GM21576 (cell line): ENCODE data around the gene SH2D3A.
A peak's percentile ranks its signal among the peaks of the same experiment; 100 is the strongest.
"Not testable (repeated sequence)": the region's sequence is repeated elsewhere in the genome, so short reads cannot be mapped to it uniquely, and the experiment has no call there.

ENCODE experiments used
- ATAC-seq: cut with Tn5 transposase; IDR thresholded peaks from one replicate; pipeline ENCODE4 v1.9.1; 2021; ENCODE audit warnings: mild to moderate bottlenecking, moderate library complexity; ENCODE audit not compliant: unreplicated experiment

Gene SH2D3A

DNA sequence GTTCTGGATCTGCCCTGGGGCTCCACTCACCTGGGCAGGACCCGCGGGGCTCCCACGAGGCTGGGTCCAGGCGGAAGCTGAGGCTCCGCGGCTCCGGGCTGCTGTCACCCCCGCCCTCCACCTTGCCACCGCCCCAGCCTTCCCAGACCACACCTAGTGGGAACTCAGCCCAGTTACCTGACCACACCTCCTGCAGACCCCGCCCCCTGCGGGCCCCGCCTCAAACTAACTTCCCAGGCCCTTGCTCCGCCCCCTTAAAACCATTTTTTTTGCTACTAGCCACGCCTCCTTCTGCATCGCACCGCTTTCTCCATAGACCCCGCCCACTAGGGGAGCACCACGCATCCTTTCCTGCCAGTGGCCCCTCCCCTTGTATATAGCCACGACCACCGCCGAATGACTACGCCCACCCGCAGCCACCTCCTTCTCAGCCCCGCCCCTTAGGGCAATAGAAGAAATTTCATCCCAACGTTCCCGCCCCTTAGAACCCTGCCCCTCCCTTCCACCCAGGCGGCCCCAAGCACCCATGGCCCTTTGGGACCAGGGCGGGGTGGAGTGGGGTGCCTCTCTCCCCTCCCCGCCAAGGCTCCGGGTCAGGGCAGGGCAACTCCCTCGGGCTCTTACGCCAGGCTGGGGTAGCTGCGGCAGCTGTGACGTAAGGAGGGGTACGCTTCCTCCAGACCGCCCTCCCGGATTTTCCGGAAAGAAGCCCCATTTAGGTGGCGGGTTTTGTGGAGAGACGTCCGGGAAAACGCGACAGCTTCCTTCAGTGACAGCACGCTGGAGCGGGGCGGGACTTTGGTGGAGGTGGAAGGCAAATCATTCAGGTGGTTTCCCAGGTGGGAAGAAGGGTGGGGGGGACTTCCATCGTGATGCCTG lies at the start of gene SH2D3A:
Gene SH2D3A, minus strand, starts transcription at position 79 of the 879 bp plus-strand sequence. CDS start 3,687 bp downstream, outside the sequence.
- ATAC-seq, result peak; percentile 60

DNA sequence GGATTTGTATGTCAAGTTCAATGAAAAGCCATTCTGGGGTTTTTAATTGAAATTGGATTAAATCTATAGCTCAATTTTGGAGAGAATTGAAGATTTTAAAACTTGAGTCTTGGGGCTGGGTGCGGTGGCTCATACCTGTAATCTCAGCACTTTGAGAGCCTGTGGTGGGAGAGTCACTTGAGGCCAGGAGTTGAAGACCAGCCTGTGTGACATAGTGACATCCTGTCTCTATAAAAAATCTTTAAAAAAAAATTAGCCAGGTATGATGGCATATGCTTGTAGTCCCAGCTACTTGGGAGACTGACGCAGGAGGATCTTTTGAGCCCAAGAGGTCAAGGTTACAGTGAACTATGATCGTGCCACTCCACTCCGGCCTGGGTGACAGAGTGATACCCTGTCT lies 46.4 kb upstream of the SH2D3A start:
- no peak for ATAC-seq

DNA sequence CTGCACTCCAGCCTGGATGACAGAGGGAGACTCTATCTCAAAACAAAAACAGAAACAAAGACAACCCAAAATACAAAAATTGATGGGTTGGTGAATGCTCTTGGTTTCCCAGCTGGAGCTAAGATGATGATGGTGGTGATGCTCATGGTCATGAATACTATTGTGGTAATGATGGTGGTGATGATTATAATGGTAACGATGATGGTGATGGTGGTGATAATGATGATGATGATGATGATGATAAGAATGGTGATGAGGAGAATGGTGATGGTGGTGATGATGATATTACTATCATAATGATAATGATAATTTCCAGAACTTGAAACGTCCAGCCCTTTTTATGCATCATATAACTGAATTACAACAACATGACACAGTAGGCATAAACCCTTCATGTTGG lies 45.4 kb upstream of the SH2D3A start:
- ATAC-seq, result no peak

DNA sequence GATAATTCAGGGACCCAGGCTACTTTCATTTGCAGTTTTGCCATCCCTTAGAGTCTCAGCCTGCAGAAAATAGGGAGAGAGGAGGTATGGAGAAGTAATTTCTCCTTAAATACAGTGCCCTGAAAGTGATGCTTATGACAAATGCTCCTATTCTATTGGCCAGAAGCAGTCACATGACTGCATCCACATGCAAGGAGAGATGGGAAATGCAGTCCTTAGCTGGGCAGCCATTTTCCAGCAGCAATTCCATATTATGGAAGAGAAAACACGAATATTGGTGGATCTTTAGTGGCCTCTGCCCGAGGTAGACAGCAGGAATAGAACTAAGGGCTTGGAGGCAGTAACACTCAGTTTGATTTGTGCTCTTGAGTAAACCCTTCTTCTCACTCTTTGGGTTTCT lies 44.7 kb upstream of the SH2D3A start:
- ATAC-seq, result no peak

DNA sequence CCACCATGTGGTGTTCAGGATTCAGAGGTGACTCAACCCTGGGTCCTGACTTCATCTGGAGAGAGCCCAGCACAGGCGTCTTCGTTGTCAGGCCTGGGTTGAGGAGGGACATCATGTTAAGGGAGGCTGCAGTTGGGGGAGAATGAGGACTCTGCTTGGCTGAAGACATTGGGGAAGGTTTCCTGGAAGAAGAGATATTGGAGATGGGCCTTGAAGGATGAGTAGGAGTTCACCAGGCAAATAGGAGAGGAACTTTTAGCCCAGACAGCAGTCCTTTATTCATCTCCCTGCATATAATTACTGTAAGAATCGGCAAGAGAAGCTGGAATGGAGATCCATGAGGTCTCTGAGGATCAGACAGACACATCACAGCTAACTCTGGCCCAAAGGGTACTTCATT lies 44.1 kb upstream of the SH2D3A start:
- ATAC-seq, result no peak

DNA sequence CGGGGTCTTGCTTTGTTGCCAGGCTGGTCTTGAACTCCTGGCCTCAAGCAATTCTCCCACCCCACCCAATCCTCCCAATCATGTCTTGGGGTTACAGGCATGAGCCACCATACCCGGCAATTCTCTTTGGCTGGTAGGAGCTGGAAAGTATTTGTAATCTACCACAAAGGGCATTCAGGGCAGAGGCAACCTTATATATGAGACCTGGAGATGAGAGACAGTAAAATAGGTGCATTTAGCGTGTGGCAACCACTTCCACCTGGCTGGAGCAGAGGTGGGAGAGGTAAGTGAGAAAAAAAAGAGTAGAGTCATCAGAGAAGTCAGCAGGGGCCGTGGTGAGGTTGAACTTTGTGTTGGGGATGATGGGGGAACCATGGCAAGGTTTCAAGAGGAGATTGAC lies 42.0 kb upstream of the SH2D3A start:
- no peak for ATAC-seq

DNA sequence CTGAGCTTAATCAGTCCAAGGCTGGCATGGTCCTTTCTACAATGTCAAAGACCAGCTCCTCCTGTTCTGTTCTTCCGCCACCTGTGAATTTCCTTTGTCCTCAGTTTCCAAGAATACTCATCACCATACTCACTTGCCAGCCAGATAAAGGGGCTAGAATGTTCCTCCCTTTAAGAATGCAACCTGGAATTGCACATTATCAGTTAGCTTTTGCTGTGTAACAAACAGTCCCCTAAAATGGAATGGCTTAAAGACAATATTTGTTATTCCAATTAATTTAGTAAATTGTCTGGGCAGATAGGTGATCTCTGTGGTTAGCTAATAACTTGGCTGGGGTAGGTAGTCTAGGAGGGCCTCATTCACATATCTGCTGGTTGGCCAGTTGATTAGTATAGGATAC lies 41.3 kb upstream of the SH2D3A start:
- no peak for ATAC-seq

DNA sequence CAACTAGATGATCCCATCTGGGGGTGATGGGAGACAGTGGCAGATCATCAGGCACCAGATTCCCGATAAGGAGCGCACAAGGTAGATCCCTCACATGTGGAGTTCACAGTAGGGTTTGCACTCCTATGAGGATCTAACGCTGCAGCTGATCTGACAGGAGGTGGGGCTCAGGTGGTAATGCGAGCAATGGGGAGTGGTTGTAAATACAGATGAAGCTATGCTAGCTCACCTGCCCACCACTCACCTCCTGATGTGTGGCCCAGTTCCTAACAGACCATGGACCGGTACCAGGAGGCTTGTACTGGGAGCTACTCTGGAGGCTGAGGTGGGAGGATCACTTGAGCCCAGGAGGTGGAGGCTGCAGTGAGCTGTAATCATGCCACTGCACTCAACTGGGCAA lies 40.1 kb upstream of the SH2D3A start:
- no peak for ATAC-seq

DNA sequence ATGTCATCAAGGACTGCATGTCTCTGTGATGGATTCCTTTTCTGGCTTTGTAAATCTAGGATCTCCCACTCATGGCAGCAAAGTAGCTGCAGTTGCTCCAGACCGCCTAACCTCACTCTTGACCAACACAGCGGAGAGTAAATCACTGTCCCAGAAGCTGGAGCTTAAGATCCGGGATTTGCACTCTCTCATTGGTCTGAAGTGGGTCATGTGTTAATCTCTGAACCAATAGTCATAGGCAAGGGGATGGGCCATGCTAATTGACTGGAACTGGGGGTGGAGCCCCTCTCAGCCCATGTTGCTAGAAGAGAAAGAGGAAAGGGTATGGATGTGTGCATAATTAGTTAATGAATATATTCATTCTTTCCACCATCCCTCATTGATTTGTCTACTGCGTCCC lies 39.3 kb upstream of the SH2D3A start:
- no peak for ATAC-seq

DNA sequence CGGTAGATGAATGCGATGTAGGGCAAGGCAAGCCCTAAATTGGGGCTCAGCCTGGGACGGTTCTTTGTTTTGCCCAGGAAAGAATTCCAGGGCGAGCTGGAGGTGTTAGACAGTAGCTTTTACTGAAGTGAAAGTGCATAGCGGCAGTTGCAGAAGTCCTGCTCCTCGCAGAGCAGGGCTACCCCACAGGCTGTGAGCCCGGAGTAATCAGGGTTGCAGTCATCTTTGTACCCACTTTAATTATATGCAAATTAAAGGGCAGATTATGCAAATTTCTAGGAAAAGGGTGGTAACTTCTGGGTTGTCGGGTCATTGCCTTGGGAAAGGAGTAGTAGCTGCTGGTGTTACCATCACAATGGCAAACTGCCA lies 35.8 kb upstream of the SH2D3A start:
- ATAC-seq, result no peak

DNA sequence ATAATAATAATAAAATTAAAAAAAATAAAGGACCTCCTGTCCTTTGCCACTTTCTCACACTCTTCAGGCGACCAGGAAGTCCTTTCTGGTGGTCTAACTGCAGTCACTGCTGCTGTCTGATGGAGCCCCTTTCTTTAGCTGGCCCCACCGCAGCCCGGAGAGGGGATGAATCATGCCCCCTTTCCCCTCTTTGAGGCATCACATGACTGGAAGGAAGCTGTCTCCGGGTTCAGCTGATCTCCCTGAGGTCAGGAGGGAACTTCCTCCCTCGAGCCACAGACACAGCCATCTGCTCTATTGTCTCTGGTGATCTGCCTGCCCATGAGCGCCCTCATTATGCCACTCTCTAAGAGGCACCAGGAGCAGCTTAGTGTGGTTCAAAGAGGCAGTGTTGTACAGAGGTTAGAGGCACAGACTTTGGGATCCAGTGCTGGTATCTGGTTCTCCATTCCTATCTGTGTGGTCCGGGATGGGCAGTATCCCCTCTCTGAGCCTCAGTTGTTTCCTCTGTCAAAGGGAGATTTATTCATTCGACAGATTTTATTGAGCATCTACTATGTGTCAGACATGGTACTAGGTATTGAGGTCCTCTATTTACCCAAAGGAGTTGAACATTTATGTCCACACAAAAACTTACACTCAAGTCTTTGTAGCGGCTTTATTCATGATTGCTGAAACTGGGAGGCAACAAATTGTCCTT lies 35.3 kb upstream of the SH2D3A start:
- ATAC-seq, result peak; percentile 48

DNA sequence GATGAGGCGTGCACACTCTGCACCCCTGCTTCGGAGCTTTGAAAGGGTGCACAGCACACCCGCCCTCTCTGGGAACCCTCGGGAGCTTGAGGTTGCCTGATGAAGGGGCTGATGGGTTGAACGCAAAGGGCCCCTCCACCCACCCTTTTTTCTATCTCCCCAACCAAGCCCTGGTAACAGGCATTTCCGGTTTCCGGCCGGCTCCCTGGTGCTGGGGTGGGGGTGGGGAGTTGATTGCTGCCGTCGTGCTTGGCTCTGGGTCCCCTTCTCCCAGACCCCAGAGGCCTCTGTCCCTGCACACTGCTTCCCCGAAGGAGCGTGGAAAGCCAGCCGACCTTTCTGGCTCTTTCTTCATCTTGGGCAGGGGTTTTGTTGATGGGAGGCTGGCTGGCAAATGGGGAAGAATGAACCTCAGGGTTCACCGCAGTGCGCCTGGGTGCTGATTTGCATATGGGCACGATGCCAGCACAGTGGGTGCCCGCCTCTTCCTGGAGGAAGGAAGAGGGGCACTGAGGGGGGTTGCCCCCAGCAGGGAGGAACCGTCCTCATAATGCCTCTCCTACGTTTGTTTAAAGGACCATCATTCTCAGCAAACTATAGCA lies 34.4 kb upstream of the SH2D3A start:
- ATAC-seq, result no peak

DNA sequence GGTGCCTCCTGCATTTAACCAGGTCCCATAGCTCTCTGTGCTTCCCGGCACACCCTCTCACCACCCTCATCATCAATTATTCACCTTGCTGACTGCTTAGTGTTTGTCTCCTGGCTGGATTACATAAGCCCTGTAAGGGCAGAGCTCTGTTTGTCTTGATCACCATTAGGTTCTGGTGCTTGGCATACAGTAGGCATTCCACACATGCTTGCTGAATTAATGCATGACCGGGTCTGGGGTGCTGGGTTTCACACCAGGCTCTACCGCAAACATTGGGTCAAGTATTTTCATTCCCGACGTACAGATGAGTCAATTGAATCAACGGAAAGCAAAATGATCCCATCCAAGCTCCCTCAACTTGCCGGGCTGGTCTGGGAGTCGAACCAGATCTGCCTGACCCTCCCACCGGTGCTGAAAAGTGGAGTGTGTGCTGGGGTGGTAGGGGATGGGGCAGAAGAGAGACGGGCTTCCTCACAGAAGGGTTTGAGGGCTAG lies 33.8 kb upstream of the SH2D3A start:
- ATAC-seq, result no peak

DNA sequence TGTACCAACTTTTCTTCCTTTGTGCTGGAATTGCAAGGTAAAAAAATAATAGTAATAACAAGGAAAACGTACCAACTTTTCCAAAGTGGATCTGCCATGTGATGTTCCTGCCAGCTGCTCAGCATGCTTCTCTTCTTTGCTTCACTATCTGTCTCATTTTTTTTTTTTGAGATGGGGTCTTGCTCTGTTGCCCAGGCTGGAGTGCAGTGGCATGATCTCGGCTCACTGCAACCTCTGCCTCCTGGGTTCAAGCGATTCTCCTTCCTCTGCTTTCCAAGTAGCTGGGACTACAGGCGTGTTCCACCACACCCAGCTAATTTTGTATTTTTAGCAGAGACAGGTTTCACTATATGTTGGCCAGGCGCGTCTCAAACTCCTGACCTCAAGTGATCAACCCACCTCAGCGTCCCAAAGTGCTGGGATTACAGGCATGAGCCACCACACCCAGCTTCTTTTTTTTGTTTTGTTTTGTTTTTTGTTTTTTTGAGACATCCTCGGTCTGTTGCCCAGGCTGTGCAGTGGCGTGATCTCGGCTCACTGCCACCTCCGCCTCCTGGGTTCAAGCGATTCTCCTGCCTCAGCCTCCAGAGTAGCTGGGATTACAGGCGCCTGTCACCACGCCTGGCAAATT lies 33.0 kb upstream of the SH2D3A start:
- ATAC-seq, result not testable (repeated sequence)

DNA sequence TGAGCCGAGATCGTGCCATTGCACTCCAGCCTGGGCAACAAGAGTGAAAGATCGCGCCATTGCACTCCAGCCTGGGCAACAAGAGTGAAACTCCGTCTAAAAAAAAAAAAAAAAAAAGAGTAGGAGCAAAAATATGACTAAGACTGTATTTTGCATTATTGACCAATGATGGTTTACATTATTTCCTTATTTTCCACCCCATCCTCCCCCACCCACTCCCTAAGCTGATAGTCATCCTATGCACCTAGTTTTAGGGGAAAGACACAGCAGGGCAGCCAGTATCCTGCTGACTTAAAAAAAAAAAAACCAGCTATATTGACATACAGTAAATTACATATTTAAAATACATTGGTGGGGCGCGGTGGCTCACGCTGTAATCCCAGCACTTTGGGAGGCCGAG lies 30.4 kb upstream of the SH2D3A start:
- no peak for ATAC-seq

DNA sequence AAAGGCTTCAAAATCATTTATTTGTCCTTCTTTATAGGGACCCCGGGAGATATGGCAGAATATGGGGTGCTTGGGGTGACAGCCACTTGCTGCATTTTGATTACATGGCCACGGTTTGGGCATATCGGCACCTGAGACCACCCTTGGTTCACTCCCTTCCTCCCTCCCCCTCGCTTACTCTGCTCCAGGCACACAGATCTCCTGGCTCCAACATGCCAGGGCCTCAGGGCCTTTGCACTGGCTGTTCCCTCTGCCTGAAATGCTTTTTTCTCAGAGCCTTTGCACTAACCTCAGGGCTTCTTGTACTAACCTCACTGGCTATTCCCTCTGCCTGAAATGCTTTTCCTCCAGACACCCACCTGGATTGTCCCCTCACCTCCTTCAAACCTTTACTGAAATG lies 29.0 kb upstream of the SH2D3A start:
- ATAC-seq, result no peak

DNA sequence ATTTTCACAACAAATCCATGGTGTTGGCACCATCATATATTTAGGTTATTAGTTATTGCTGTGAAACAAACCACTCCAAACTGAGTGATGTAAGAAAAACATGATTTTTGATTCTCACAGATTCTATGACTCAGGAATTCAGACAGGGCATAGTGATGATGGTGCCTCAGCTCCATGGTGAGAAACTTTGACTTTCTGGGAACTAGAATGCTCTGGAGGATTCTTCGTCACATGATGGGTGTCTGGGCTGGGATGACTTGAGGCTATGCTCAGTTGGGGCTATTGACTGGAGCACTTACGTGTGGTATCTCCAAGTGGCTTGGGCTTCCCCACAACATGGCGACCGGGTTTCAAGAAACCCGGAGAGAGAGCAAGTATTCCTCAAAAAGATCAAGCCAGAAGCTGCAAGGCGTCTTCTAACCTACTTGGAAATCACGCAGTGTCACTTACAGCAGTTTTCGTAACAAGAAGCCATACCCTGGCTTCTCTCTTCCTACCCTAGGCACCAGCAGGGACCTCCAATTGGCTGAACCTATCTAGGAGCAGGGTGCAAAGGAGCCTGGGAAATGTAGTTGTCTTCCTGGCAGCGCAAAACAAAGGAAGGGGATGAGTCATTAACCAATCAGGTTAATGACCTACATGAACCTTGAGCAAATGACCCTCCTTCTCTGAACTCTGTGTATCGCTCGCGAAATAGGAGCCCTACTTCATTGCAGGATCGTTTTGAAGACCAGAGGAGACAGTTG lies 27.6 kb upstream of the SH2D3A start:
- no peak for ATAC-seq

DNA sequence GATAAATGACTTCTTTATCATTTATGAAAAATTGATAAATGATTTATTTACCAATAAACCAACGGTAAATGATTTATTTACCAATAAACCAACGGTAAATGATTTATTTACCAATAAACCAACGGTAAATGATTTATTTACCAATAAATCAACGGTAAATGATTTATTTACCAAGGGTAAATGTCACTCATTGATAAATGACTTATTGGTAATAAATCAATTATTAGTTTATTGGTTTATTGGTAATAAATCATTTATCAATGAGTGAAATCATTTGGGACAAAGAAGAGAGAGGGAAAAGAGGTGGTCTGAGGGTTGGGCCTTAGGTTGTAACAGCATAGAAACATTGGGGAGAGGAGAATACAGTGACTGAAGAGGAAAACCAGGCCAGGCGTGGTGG lies 26.7 kb upstream of the SH2D3A start:
- no peak for ATAC-seq

DNA sequence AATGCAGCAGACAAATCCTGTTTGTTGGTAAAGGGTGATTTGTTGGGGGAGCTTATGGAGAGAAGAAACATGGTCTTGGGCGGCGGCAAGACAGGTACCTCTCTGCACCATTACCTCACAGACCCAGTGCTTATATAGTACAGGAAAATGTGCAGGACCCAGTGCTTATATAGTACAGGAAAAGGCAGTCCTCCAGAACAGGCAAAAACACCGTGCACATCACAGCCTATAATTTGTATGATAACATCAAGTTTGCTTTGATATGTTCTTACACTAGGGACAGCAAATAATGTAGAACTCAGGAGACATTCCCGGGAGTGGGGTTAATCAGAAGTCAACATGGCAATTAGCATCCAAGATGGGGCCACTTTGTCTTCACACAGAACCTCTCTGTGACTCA lies 26.2 kb upstream of the SH2D3A start:
- ATAC-seq, result no peak

DNA sequence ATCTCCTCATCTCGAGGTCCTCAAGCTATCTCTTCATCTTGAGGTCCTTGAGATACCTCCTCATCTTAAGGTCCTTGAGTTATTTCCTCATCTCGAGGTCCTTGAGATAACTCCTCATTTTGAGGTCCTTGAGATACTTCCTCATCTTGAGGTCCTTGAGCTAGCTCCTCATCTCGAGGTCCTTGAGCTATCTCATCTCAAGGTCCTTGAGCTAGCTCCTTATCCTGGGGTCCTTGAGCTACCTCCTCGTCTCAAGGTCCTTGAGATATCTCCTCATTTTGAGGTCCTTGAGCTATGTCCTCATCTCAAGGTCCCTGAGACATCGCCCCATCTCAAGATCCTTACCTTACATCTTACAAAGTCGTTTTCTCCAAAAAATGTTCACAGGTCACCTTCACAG lies 24.0 kb upstream of the SH2D3A start:
- no peak for ATAC-seq
